ENCODE results near the gene CXCR6. TPM values are rescaled to one million over a fixed set of nuclear protein-coding genes. Genes with fewer than 3 reads are reported as not detected.

CXCR6 gene
- polyA plus RNA-seq, 1 of the 3 experiments (the other 2 are of a cell fraction): not detected

DNA sequence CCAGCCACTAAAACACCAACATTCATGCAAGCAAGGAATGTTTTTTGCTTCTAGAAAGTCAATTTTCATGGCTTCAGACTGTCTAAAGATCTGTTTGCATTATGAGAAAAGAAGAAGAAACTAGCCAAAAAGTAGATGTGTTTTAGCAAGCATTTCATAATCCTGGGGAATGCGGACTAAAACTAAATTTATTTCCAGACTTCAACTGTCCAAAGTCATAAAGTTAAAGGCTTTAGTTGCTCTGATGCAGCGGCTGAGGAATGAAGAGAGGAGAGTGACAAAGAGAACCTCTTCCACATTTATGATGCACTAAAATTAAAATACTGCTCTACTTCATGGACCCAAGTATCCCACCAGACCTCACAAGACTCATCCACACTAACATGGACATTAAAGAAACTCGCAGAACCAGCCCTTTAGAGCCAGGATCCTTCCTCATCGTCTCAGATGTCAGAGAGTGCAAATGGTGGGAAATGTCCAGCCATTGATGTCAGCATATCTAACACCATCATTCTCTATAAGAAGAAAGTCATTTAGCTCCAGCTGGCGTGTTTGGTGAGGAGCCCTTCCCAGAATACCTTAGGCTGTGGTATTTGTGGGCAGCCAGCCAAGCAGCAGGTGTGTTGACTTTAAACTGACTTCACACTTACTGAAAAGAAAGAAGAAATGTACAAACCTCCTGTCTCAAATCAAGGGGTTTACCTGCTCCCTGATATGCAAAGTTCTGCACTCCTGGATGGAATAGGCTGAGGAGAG is 34.9 kb downstream of the CXCR6 start:
- no peaks in the 10 kb centered on the region for H4K20me1 ChIP-seq (ENCODE audit: insufficient read depth)
- peaks cover 9% of the 10 kb centered on the region for H3F3A ChIP-seq (replicated peaks; ENCODE audit: insufficient read depth)
- no peak for TF ChIP-seq EZH2phosphoT487 (IDR thresholded peaks at IDR 0.05; ENCODE audit: borderline replicate concordance, low read depth)
- no peak for TF ChIP-seq SIN3A (IDR thresholded peaks at IDR 0.05; ENCODE audit: borderline replicate concordance, low read depth, low read length)
- no peak for TF ChIP-seq TCF12 (IDR thresholded peaks at IDR 0.05)
- no peak for TF ChIP-seq YY1 (IDR thresholded peaks at IDR 0.05; ENCODE audit: low read depth)
- no peak for TF ChIP-seq FOXM1 (IDR thresholded peaks at IDR 0.05; ENCODE audit: low read depth)
- TF ChIP-seq, protein P1, sequence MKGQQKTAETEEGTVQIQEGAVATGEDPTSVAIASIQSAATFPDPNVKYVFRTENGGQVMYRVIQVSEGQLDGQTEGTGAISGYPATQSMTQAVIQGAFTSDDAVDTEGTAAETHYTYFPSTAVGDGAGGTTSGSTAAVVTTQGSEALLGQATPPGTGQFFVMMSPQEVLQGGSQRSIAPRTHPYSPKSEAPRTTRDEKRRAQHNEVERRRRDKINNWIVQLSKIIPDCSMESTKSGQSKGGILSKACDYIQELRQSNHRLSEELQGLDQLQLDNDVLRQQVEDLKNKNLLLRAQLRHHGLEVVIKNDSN (IDR thresholded peaks at IDR 0.05; ENCODE audit: borderline replicate concordance, low read depth): no peak
- TF ChIP-seq, protein P2, sequence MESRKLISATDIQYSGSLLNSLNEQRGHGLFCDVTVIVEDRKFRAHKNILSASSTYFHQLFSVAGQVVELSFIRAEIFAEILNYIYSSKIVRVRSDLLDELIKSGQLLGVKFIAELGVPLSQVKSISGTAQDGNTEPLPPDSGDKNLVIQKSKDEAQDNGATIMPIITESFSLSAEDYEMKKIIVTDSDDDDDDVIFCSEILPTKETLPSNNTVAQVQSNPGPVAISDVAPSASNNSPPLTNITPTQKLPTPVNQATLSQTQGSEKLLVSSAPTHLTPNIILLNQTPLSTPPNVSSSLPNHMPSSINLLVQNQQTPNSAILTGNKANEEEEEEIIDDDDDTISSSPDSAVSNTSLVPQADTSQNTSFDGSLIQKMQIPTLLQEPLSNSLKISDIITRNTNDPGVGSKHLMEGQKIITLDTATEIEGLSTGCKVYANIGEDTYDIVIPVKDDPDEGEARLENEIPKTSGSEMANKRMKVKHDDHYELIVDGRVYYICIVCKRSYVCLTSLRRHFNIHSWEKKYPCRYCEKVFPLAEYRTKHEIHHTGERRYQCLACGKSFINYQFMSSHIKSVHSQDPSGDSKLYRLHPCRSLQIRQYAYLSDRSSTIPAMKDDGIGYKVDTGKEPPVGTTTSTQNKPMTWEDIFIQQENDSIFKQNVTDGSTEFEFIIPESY (IDR thresholded peaks at IDR 0.05; ENCODE audit: borderline replicate concordance, low read depth): no peak
- TF ChIP-seq, protein P3, sequence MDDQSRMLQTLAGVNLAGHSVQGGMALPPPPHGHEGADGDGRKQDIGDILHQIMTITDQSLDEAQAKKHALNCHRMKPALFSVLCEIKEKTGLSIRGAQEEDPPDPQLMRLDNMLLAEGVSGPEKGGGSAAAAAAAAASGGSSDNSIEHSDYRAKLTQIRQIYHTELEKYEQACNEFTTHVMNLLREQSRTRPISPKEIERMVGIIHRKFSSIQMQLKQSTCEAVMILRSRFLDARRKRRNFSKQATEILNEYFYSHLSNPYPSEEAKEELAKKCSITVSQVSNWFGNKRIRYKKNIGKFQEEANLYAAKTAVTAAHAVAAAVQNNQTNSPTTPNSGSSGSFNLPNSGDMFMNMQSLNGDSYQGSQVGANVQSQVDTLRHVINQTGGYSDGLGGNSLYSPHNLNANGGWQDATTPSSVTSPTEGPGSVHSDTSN (IDR thresholded peaks at IDR 0.05): no peak
- TF ChIP-seq FOSL2 (IDR thresholded peaks at IDR 0.05; ENCODE audit: borderline replicate concordance, low read depth): no peak
- TF ChIP-seq SMC3 (IDR thresholded peaks at IDR 0.05; ENCODE audit: low read depth, low read length): no peak
- no peak for TF ChIP-seq MXI1 (IDR thresholded peaks at IDR 0.05; ENCODE audit: low read depth, low read length)
- TF ChIP-seq RAD21 (IDR thresholded peaks at IDR 0.05; ENCODE audit: low read length): no peak
- TF ChIP-seq POLR2AphosphoS5 (IDR thresholded peaks at IDR 0.05; ENCODE audit: low read depth, low read length): no peak
- H3K9ac ChIP-seq: no peak overlapping the region
- POLR2A ChIA-PET: no interaction called here
- H3K27me3 ChIP-seq (ENCODE audit: insufficient read depth): no peaks in the 10 kb centered on the region
- H3K9me3 ChIP-seq: no peaks in the 10 kb centered on the region
- H3K4me2 ChIP-seq: no peak overlapping the region
- CTCF ChIA-PET: no interaction called here
- DNase-seq: no peak
- no peak overlapping the region for H3K4me3 ChIP-seq (ENCODE audit: low read depth in 2 of 2, low read length in 1 of 2)
- no peak overlapping the region for H2AFZ ChIP-seq (ENCODE audit: low read depth)
- H3K9me2 ChIP-seq: no peaks in the 10 kb centered on the region
- no peaks in the 10 kb centered on the region for H3K79me2 ChIP-seq (ENCODE audit: insufficient read depth)
- peaks cover 0 to 7% of the 10 kb centered on the region in 2 experiments; a peak in 2 of 4 replicates for H3K4me1 ChIP-seq (ENCODE audit: control insufficient read depth in 1 of 2, insufficient read depth in 2 of 2, low read depth in 1 of 2, low read length in 1 of 2)
- H3K27ac ChIP-seq (ENCODE audit: low read depth in 2 of 2, low read length in 1 of 2): no peak overlapping the region
- 93% methylated on average over 5 of the region's 5 CpGs for WGBS (ENCODE audit: low lambda C conversion rate)
- peaks cover 36 to 70% of the 10 kb centered on the region in 2 experiments for H3K36me3 ChIP-seq (replicated peaks in 1 of 2; ENCODE audit: control insufficient read depth in 1 of 2, insufficient read depth in 2 of 2, low read length in 1 of 2)

DNA sequence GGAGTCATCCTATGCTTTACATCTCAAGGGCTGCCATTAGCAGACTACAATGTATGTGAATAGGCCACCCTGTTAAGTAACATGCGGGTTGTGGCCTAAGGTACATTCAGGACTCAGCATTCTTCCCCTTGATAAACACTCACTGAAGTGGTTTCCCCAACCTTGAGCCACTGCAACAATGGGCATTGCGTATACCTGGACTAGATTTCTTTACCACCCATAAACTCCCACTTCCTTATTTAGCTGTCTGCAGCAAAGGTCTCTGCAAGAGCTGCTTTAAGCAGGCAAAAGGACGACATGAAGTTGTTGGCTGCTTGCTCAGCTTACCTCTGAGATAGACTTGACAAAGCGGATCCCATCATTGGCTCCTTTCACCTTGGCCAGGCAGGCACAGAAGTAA is 36.1 kb downstream of the CXCR6 start:
- Histone ChIP-seq H3K4me2 (no peak overlapping the region), H3K4me3 (ENCODE audit: low read depth in 2 of 2, low read length in 1 of 2) (no peak overlapping the region), H3K9me2 (no peaks in the 10 kb centered on the region), H3K79me2 (ENCODE audit: insufficient read depth) (no peaks in the 10 kb centered on the region), H3K27me3 (ENCODE audit: insufficient read depth) (no peaks in the 10 kb centered on the region), H3F3A (replicated peaks; ENCODE audit: insufficient read depth) (peaks cover 3% of the 10 kb centered on the region), H3K9me3 (no peaks in the 10 kb centered on the region), H4K20me1 (ENCODE audit: insufficient read depth) (no peaks in the 10 kb centered on the region), H3K36me3 (replicated peaks in 1 of 2; ENCODE audit: control insufficient read depth in 1 of 2, insufficient read depth in 2 of 2, low read length in 1 of 2) (peaks cover 36 to 80% of the 10 kb centered on the region in 2 experiments), H3K9ac (no peak overlapping the region), H2AFZ (ENCODE audit: low read depth) (no peak overlapping the region), H3K4me1 (ENCODE audit: control insufficient read depth in 1 of 2, insufficient read depth in 2 of 2, low read depth in 1 of 2, low read length in 1 of 2) (peaks cover 7% of the 10 kb centered on the region in 2 experiments; a peak in 2 of 4 replicates), H3K27ac (ENCODE audit: low read depth in 2 of 2, low read length in 1 of 2) (no peak overlapping the region)
- TF ChIP-seq, protein P1 (IDR thresholded peaks at IDR 0.05; ENCODE audit: borderline replicate concordance, low read depth): no peak
- TF ChIP-seq NFIC (IDR thresholded peaks at IDR 0.05; ENCODE audit: borderline replicate concordance) (no peak), GATA2 (CRISPR knock-in tag; IDR thresholded peaks at IDR 0.05) (no peak)
- no peak for DNase-seq
- 95% methylated on average over 4 of the region's 4 CpGs for WGBS (ENCODE audit: low lambda C conversion rate)
- CTCF ChIA-PET: interaction anchor here (1.4 kb wide), 1 partner anchor 99 kb away, joined by 7 read pairs; no protein-coding TSS in a partner anchor
- POLR2A ChIA-PET: no interaction called here

All from SK-N-SH (cell line).